ENCODE data around the gene SGMS1. TPM values are rescaled to one million over a fixed set of nuclear protein-coding genes. Genes with fewer than 3 reads are reported as not detected.
A peak's percentile ranks its signal among the peaks of the same experiment; 100 is the strongest.

Gene SGMS1
- total RNA-seq, 1 experiment from 2014 or later: 34.5 TPM

- H3K27me3 Mint-ChIP-seq (ENCODE audit: unreplicated experiment): no peaks in the 10 kb centered on the region
- no TSS peak for BruUV-seq (replicated peaks)
- H3K4me1 Mint-ChIP-seq (ENCODE audit: low read depth, unreplicated experiment): peaks cover 37% of the 10 kb centered on the region
- TF ChIP-seq CTCF (IDR thresholded peaks at IDR 0.05; ENCODE audit: unreplicated experiment): no peak
- intact Hi-C loops (cut with micrococcal nuclease; ENCODE audit: unreplicated experiment): loop anchor here (2.0 to 5.0 kb wide), 3 partner anchors 26 to 42 kb away; no protein-coding TSS in a partner anchor
- peak overlapping the region; percentile 92 for H3K27ac Mint-ChIP-seq (ENCODE audit: unreplicated experiment)
- CTCF ChIA-PET: interaction anchor here (0.7 to 1.3 kb wide), 3 partner anchors 9 to 153 kb away, joined by 3 to 4 read pairs (median 3); no protein-coding TSS in a partner anchor
- DNase-seq: peak; percentile 24
- no peaks in the 10 kb centered on the region for H3K36me3 Mint-ChIP-seq (ENCODE audit: insufficient read depth, unreplicated experiment)
- H3K9me3 Mint-ChIP-seq (ENCODE audit: low read depth, unreplicated experiment): no peaks in the 10 kb centered on the region
- H3K4me3 Mint-ChIP-seq (ENCODE audit: low read depth, unreplicated experiment): peak overlapping the region; percentile 41
These were observed 152.8 kb downstream of the SGMS1 start for GRCh38 chr10:50470798-50471582.

DNA sequence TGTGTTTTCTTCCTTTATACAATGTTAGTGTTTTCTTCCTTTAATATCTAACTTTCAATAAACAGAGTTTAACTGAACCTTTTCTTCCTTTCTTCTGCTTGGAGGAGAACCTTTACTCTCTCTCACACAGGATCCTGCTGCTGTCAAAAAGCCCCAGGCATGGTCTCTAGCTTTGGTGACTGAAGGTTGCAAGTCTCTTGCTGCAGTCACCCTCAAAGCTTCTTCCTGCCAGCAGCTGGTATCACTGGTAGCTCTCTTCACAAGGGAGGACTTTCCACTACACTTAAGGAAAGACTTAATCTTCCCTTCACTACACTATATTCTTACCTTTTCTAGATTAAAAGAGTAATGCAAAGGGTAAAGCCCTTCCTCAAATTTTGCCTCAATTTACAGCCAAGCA is 153.4 kb downstream of the SGMS1 start:
- BruUV-seq (replicated peaks): no TSS peak
- no peaks in the 10 kb centered on the region for H3K9me3 Mint-ChIP-seq (ENCODE audit: low read depth, unreplicated experiment)
- no peaks in the 10 kb centered on the region for H3K27me3 Mint-ChIP-seq (ENCODE audit: unreplicated experiment)
- CTCF ChIA-PET: interaction anchor here (1.2 to 1.3 kb wide), 2 partner anchors 9 to 154 kb away, joined by 3 to 4 read pairs; no protein-coding TSS in a partner anchor
- no peak for TF ChIP-seq CTCF (IDR thresholded peaks at IDR 0.05; ENCODE audit: unreplicated experiment)
- H3K4me1 Mint-ChIP-seq (ENCODE audit: low read depth, unreplicated experiment): peaks cover 37% of the 10 kb centered on the region
- peak overlapping the region; percentile 92 for H3K27ac Mint-ChIP-seq (ENCODE audit: unreplicated experiment)
- intact Hi-C loops (cut with micrococcal nuclease; ENCODE audit: unreplicated experiment): loop anchor here (2.0 to 5.0 kb wide), 3 partner anchors 26 to 42 kb away; no protein-coding TSS in a partner anchor
- H3K4me3 Mint-ChIP-seq (ENCODE audit: low read depth, unreplicated experiment): peak overlapping the region; percentile 41
- no peak for DNase-seq
- no peaks in the 10 kb centered on the region for H3K36me3 Mint-ChIP-seq (ENCODE audit: insufficient read depth, unreplicated experiment)

GRCh38 chr10:50469778-50470193 is 154.0 kb downstream of the SGMS1 start:
- no peaks in the 10 kb centered on the region for H3K36me3 Mint-ChIP-seq (ENCODE audit: insufficient read depth, unreplicated experiment)
- no TSS peak for BruUV-seq (replicated peaks)
- CTCF ChIA-PET: interaction anchor here (1.2 to 1.3 kb wide), 2 partner anchors 8 to 155 kb away, joined by 3 to 4 read pairs; no protein-coding TSS in a partner anchor
- peaks cover 37% of the 10 kb centered on the region for H3K4me1 Mint-ChIP-seq (ENCODE audit: low read depth, unreplicated experiment)
- H3K9me3 Mint-ChIP-seq (ENCODE audit: low read depth, unreplicated experiment): no peaks in the 10 kb centered on the region
- H3K27ac Mint-ChIP-seq (ENCODE audit: unreplicated experiment): peak overlapping the region; percentile 92
- H3K4me3 Mint-ChIP-seq (ENCODE audit: low read depth, unreplicated experiment): peak overlapping the region; percentile 41
- DNase-seq: no peak
- no peaks in the 10 kb centered on the region for H3K27me3 Mint-ChIP-seq (ENCODE audit: unreplicated experiment)
- intact Hi-C loops (cut with micrococcal nuclease; ENCODE audit: unreplicated experiment): loop anchor here (2.0 to 5.0 kb wide), 3 partner anchors 27 to 43 kb away; no protein-coding TSS in a partner anchor
- no peak for TF ChIP-seq CTCF (IDR thresholded peaks at IDR 0.05; ENCODE audit: unreplicated experiment)

- no peak overlapping the region for H3K4me3 Mint-ChIP-seq (ENCODE audit: low read depth, unreplicated experiment)
- no peaks in the 10 kb centered on the region for H3K27me3 Mint-ChIP-seq (ENCODE audit: unreplicated experiment)
- peaks cover 37% of the 10 kb centered on the region for H3K4me1 Mint-ChIP-seq (ENCODE audit: low read depth, unreplicated experiment)
- CTCF ChIA-PET: no interaction called here
- no TSS peak for BruUV-seq (replicated peaks)
- no peak for DNase-seq
- intact Hi-C loops (cut with micrococcal nuclease; ENCODE audit: unreplicated experiment): no loop called here
- H3K36me3 Mint-ChIP-seq (ENCODE audit: insufficient read depth, unreplicated experiment): no peaks in the 10 kb centered on the region
- no peaks in the 10 kb centered on the region for H3K9me3 Mint-ChIP-seq (ENCODE audit: low read depth, unreplicated experiment)
- no peak overlapping the region for H3K27ac Mint-ChIP-seq (ENCODE audit: unreplicated experiment)
- TF ChIP-seq CTCF (IDR thresholded peaks at IDR 0.05; ENCODE audit: unreplicated experiment): no peak
These were observed 154.5 kb downstream of the SGMS1 start for GRCh38 chr10:50469288-50469687.
